Activated CD4-positive, alpha-beta T cell treated with anti-CD3 and anti-CD28 coated beads, Interleukin-2, amount 50 U/mL, for 1 hour (primary cell): ENCODE measurements around the gene EVI2A.

Experiments
- DNase-seq: peaks from one replicate; pipeline ENCODE4 v3.0.0-alpha.2; 2020

The EVI2A gene

DNA sequence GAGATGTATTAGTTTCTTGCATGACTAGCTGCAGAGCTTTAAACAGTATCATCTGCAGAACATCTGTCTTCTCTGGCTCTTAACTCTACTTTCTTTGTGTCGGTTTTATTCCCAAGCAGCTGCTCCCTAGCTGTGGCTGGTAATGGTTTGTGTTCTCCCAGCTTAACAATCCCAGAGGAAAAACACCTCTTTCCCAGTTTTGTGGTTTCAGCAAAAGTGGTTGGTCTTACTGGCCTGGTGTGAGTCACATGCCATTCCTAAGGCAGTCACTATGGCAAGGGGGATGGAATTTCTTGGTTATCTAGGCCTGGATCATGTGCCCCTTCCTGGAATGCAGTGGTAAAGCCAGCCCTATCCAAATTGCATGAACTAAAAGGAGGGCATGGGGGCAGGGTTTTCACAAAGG lies 51.8 kb downstream of the EVI2A start:
- no peak for DNase-seq

DNA sequence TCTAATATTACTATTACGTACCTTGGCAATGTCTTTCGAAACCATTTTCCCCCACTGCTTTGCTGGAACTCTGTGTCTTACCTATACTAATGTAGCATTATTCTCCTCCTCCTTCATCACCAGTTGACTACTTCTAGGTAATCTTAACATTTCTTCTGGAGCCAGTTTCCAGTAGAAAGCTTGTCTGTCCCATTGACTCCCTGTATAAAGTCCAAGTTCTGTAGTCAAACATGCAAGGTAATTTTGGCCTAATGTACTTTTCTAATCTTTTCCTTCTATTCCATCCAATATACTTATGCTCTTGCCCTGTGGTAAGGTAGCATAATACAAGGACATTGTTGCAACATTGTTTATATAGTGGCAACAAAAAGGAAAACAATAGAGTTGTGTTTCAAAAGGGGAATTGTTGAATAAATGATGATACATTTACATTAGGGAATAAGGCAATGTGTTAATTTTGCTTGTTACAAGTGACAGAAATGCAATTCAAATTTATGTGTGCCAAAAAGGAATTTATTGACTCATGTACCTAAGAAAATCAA lies 52.3 kb downstream of the EVI2A start:
- DNase-seq = no peak
